ENCODE data around the gene KCNJ2.

DNA sequence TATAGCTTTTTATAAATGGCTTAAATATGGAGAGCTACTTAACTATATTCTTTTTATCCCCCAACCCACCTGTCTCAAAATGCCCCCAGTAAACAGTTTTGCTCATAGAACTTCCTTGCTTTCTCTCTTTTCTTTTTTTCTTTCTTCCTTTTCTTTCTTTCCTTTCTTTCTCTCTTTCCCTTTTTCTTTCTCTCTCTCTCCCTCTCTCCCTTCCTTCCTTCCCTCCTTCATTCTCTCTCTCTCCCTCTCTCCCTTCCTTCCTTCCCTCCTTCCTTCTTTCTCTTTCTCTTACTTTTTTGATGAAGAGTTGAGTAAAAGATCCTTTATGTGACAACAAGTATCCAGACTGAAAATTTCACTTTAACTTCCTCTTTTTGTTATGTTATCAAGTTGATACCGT, 48.2 kb downstream of the KCNJ2 start:
- TF ChIP-seq, protein P1, sequence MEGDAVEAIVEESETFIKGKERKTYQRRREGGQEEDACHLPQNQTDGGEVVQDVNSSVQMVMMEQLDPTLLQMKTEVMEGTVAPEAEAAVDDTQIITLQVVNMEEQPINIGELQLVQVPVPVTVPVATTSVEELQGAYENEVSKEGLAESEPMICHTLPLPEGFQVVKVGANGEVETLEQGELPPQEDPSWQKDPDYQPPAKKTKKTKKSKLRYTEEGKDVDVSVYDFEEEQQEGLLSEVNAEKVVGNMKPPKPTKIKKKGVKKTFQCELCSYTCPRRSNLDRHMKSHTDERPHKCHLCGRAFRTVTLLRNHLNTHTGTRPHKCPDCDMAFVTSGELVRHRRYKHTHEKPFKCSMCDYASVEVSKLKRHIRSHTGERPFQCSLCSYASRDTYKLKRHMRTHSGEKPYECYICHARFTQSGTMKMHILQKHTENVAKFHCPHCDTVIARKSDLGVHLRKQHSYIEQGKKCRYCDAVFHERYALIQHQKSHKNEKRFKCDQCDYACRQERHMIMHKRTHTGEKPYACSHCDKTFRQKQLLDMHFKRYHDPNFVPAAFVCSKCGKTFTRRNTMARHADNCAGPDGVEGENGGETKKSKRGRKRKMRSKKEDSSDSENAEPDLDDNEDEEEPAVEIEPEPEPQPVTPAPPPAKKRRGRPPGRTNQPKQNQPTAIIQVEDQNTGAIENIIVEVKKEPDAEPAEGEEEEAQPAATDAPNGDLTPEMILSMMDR (IDR thresholded peaks at IDR 0.05): no peak
- TF ChIP-seq JUN (IDR thresholded peaks at IDR 0.05): no peak
- TF ChIP-seq POLR2A (IDR thresholded peaks at IDR 0.05; ENCODE audit: low read length): no peak
- no peak for TF ChIP-seq RFX5 (IDR thresholded peaks at IDR 0.05)
- no peak for TF ChIP-seq NR3C1 (IDR thresholded peaks at IDR 0.05)
- no peak for TF ChIP-seq HDAC2 (IDR thresholded peaks at IDR 0.05)
- no peak for TF ChIP-seq CBX2 (IDR thresholded peaks at IDR 0.05; ENCODE audit: borderline replicate concordance, low read depth)
- no peak for TF ChIP-seq HOXA7 (CRISPR knock-in tag; IDR thresholded peaks at IDR 0.05)
- no peak for TF ChIP-seq KDM5A (IDR thresholded peaks at IDR 0.05)
- TF ChIP-seq JUNB (IDR thresholded peaks at IDR 0.05): no peak
- TF ChIP-seq HOXB5 (CRISPR knock-in tag; IDR thresholded peaks at IDR 0.05): no peak
- no peak for TF ChIP-seq ZC3H11A (IDR thresholded peaks at IDR 0.05)

All from A549 (cell line).